GM21447 (cell line): ENCODE measurements around the gene ELMOD2.

Experiments
- ATAC-seq: cut with Tn5 transposase; IDR thresholded peaks from one replicate; pipeline ENCODE4 v1.9.1; 2021; ENCODE audit not compliant: unreplicated experiment

ELMOD2 gene

DNA sequence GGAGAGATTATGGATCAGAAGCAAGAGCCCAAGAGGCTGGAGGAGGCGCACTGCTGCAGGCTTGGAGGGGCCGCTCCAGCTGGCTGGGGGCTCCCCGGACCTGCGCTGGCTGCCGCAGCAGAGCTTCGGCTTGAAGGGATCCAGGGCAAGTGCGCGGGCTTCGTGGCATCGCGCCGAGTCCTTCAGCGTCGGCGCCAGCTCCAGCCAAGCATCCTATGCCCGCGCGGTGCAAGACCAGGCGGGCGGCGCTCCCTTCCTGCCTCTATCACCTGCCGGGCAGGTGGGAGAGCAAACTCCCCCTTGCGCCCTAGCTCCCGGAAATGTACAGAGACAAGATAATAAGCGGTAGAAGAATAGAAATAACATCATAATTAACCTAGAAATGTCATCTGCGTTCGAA is 55.3 kb downstream of the ELMOD2 start:
- no peak for ATAC-seq

GRCh38 chr4:140581078-140581477 is 57.1 kb downstream of the ELMOD2 start:
- no peak for ATAC-seq

DNA sequence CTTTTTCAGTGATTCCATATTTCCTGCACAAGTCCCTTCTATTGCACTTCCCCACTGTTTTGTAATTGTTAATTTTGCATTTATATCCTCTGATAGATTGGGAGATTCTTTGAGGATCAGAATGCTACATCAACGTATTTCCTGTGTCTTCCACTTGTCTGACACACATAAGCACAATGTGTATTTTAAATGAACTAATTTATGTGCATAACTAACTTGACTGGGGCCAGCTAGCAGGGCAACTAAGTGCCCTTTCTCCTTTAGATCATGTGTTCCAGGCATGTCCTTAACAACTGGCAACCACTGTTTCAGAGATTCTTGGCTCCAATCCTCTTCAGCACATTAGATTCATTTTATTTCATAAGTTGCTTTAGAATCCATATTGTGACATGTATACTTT is 60.5 kb downstream of the ELMOD2 start:
- ATAC-seq = no peak

GRCh38 chr4:140595065-140595464 is 71.1 kb downstream of the ELMOD2 start:
- peak; percentile 51 for ATAC-seq

GRCh38 chr4:140600408-140600807 is 76.4 kb downstream of the ELMOD2 start:
- no peak for ATAC-seq

DNA sequence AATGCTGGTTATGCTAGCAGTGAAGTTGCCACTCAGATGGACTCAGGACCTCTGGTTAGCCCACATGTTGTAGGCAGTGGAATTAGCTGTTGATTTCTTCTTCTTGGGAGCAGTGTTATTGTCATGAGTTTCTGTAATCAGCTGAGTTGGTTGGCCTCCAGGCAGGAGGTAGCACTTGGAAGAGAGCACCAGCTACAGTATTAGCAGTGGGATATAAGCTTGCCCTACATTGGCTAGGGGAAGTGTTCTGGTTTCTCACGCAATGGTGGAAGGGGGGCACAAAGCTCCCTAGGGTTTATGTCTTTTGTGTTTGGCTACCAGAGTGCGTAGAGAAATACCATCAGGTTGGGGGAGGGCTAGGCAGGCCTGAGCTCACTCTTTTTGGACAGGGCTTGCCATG is 78.7 kb downstream of the ELMOD2 start:
- no peak for ATAC-seq

- no peak for ATAC-seq
Observed at GRCh38 chr4:140603286-140603685, 79.3 kb downstream of the ELMOD2 start.
